GM12874 (cell line): ENCODE data around the gene HBP1.

ENCODE experiments used
- CTCF ChIP-seq: IDR thresholded peaks from 2 replicates; pipeline ENCODE4 v1.5.1; 2011; ENCODE audit warnings: low read depth, mild to moderate bottlenecking, control low read depth, low read length, moderate library complexity; ENCODE audit not compliant: insufficient read depth

HBP1 gene

GRCh38 chr7:107179326-107180164, 10.7 kb downstream of the HBP1 start:
- no peak for TF ChIP-seq CTCF

- TF ChIP-seq CTCF: no peak
Measured at GRCh38 chr7:107180378-107180777, 11.6 kb downstream of the HBP1 start.

- no peak for TF ChIP-seq CTCF
Measured at GRCh38 chr7:107181172-107181571, 12.4 kb downstream of the HBP1 start.

GRCh38 chr7:107185716-107186115, 16.9 kb downstream of the HBP1 start:
- no peak for TF ChIP-seq CTCF

GRCh38 chr7:107186240-107186639, 17.4 kb downstream of the HBP1 start:
- TF ChIP-seq CTCF: no peak

GRCh38 chr7:107187774-107188173, 19.0 kb downstream of the HBP1 start:
- no peak for TF ChIP-seq CTCF

GRCh38 chr7:107190090-107190489, 21.3 kb downstream of the HBP1 start:
- TF ChIP-seq CTCF: no peak

- no peak for TF ChIP-seq CTCF
Measured at GRCh38 chr7:107194052-107194451, 25.2 kb downstream of the HBP1 start.
